Gastrocnemius medialis (tissue), 4 donors: Measurements from ENCODE around the gene TIMM29. TPM values are rescaled to one million over a fixed set of nuclear protein-coding genes. Genes with fewer than 3 reads are reported as not detected.
A peak's percentile ranks its signal among the peaks of the same experiment; 100 is the strongest.
"Not testable (repeated sequence)": the region's sequence is repeated elsewhere in the genome, so short reads cannot be mapped to it uniquely, and the experiment has no call there.

ENCODE experiments used
- ATAC-seq, 2 donors: fragments of 150-250 bp; one replicate each; pipeline ENCODE4 v1.9.1; 2016
- DNase-seq, 2 donors: peaks; one replicate each; pipeline ENCODE4 v3.0.0-alpha.2; 2019
- H3K27ac ChIP-seq, 4 donors: fragments of 200-600 bp; sonication (generic); 1 replicate in 1 of 4; 2 replicates in 3 of 4; pipeline ENCODE4 v1.5.1; 2016 to 2018; ENCODE audit warnings: mild to moderate bottlenecking in 2 of 4, moderate library complexity in 1 of 4
- H3K27me3 ChIP-seq, 3 donors: fragments of 200-600 bp; sonication (generic) in 2 of 3; 1 replicate in 1 of 3; 2 replicates in 2 of 3; pipeline versions ENCODE4 v1.5.1 to v1.6.0; 2016 to 2019; ENCODE audit warnings: mild to moderate bottlenecking in 1 of 3, moderate library complexity in 1 of 3
- H3K36me3 ChIP-seq, 2 donors: fragments of 200-600 bp; sonication (generic) in 1 of 2; one replicate each; pipeline ENCODE4 v1.5.1; 2017 to 2018
- H3K4me1 ChIP-seq, 2 donors: fragments of 200-600 bp; sonication (generic) in 1 of 2; one replicate each; pipeline ENCODE4 v1.5.1; 2016 to 2017; ENCODE audit warnings: mild to moderate bottlenecking in 2 of 2
- H3K4me3 ChIP-seq, 4 donors: fragments of 200-600 bp; sonication (generic) in 3 of 4; 1 replicate in 1 of 4; 2 replicates in 3 of 4; pipeline ENCODE4 v1.5.1; 2016 to 2019; ENCODE audit warnings: mild to moderate bottlenecking in 2 of 4
- H3K9me3 ChIP-seq, 3 donors: fragments of 200-600 bp; sonication (generic) in 2 of 3; 1 replicate in 1 of 3; 2 replicates in 2 of 3; pipeline ENCODE4 v1.5.1; 2016 to 2019
- POLR2A ChIP-seq, 2 donors: fragments of 450-650 bp; IDR thresholded peaks; one replicate each; pipeline ENCODE4 v1.6.1; 2017; ENCODE audit warnings: antibody characterized with exemption in 2 of 2, mild to moderate bottlenecking in 2 of 2, moderate library complexity in 2 of 2
- in situ Hi-C, 4 donors: fragments of 200-750 bp; cut with MboI; loops; one replicate each; pipeline versions ENCODE4 v1.15.0 to v1.8.0; 2017; ENCODE audit warnings: low sequenced_read_pairs in 4 of 4
- intact Hi-C: fragments of 100-400 bp; cut with DNase I; formaldehyde crosslinking; loops from one replicate; pipeline ENCODE4 v1.15.1; 2023; ENCODE audit warnings: low total_unique reads
- total RNA-seq, 4 donors: library from RNA; depleted of rRNA; stranded (reverse); fragments of >200 nt; gene quantifications; one replicate each; pipeline versions ENCODE4 v1.1.0 to v1.2.3, GENCODE V29; 2016
- TF ChIP-seq, protein P1 (sequence below), 5 experiments: fragments of 450-650 bp in 3 of 5; fragments of 200-600 bp in 2 of 5; sonication (generic) in 2 of 5; IDR thresholded peaks in 4 of 5; conservative IDR thresholded peaks in 1 of 5; 1 replicate in 4 of 5; 2 replicates in 1 of 5; pipeline ENCODE4 v1.5.1; 2016 to 2019; ENCODE audit warnings: antibody characterized with exemption in 5 of 5, mild to moderate bottlenecking in 3 of 5, moderate library complexity in 3 of 5

The TIMM29 gene
- total RNA-seq, 4 donors from 2014 or later, result 28.7 to 54.5 (median 34.8) TPM

DNA sequence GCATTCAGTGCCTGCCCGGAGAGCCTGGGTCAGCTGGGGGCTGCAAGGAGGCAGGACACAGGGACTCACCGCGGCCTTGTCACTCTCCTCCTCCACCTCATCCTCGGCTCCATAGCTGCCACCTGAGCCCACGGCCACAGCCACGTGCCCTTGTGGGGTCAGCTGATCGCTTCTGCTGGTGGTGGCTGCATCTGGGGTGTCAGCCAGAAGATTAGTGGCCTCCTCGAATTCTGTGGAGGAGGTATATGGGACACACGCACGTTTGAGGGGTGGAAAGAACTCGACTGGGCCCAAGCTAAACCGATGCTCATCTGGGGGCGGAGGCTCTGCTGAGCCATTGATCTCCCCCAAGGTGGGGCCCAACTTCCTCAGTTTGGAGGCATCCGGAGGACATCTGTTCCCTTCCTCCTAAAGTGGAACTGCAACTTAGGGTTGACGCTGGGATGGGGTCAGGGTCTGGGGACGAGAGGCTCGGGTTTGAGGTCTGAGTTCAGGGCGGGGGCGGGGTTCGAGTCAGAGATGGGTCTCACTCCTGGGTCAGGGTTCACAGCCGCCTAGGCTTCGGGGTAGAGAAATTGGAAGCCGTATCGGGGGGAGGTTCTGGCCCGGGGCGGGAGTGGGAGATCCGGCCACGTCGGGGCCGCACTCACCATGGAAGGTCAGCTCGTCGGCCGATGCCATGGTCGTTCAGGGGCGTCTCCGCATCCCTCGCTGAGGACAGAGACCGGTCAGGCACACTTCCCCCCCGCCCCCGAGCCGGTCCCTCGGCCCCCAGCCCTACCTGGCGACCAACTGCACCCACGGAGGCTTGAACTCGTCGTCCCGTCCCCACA lies 665 bp upstream of the TIMM29 start:
- TF ChIP-seq, protein P1, sequence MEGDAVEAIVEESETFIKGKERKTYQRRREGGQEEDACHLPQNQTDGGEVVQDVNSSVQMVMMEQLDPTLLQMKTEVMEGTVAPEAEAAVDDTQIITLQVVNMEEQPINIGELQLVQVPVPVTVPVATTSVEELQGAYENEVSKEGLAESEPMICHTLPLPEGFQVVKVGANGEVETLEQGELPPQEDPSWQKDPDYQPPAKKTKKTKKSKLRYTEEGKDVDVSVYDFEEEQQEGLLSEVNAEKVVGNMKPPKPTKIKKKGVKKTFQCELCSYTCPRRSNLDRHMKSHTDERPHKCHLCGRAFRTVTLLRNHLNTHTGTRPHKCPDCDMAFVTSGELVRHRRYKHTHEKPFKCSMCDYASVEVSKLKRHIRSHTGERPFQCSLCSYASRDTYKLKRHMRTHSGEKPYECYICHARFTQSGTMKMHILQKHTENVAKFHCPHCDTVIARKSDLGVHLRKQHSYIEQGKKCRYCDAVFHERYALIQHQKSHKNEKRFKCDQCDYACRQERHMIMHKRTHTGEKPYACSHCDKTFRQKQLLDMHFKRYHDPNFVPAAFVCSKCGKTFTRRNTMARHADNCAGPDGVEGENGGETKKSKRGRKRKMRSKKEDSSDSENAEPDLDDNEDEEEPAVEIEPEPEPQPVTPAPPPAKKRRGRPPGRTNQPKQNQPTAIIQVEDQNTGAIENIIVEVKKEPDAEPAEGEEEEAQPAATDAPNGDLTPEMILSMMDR (IDR thresholded peaks at IDR 0.05 in 4 of 5, conservative IDR thresholded peaks at IDR 0.05 in 1 of 5), result no peak
- no peak for TF ChIP-seq POLR2A (IDR thresholded peaks at IDR 0.05)
- intact Hi-C loops (loop anchor here (1.0 to 2.0 kb wide), 2 partner anchors 33 to 57 kb away; partner anchors contain the start of genes CARM1 and SMARCA4), in situ Hi-C loops (loop anchor here in 2 of 4 donors (5.0 to 10.0 kb wide), 2 partner anchors 53 to 56 kb away; partner anchors contain the start of gene CARM1 (in 2 of the 2))
- peaks cover 17 to 31% of the 10 kb centered on the region in 2 donors for H3K4me1 ChIP-seq
- ATAC-seq (peak; percentile 19 to 25), DNase-seq (peak in 1 of 2 donors; percentile 28)
- H3K27ac ChIP-seq, result peak overlapping the region; percentile 82 to 92 (median 90)
- H3K9me3 ChIP-seq, result no peaks in the 10 kb centered on the region
- no peaks in the 10 kb centered on the region for H3K27me3 ChIP-seq
- peaks cover 0 to 18% of the 10 kb centered on the region in 2 donors for H3K36me3 ChIP-seq
- H3K4me3 ChIP-seq, result peak overlapping the region; percentile 86 to 96 (median 88)

DNA sequence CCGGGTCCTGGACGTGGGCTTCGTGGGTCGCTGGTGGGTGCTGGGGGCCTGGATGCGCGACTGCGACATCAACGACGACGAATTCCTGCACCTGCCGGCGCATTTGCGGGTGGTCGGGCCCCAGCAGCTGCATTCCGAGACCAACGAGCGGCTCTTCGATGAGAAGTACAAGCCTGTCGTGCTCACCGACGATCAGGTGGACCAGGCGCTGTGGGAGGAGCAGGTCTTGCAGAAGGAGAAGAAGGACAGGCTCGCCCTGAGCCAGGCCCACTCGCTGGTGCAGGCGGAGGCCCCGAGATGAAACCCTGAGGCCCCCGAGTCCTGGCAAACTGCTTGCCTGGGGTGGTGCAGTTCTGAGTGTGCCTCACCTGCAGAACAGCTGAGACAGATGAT lies 787 bp downstream of the TIMM29 start:
- H3K4me3 ChIP-seq, result peak overlapping the region; percentile 86 to 96 (median 88)
- peak overlapping the region; percentile 82 to 92 (median 90) for H3K27ac ChIP-seq
- H3K27me3 ChIP-seq, result no peaks in the 10 kb centered on the region
- peaks cover 17 to 31% of the 10 kb centered on the region in 2 donors for H3K4me1 ChIP-seq
- no peaks in the 10 kb centered on the region for H3K9me3 ChIP-seq
- in situ Hi-C loops (loop anchor here in 2 of 4 donors (5.0 to 10.0 kb wide), 2 partner anchors 55 to 57 kb away; partner anchors contain the start of gene CARM1 (in 2 of the 2)), intact Hi-C loops (loop anchor here (2.0 kb wide), 1 partner anchor 31 kb away; the partner anchor contains the start of gene SMARCA4)
- DNase-seq (no peak), ATAC-seq (no peak)
- TF ChIP-seq, protein P1 (IDR thresholded peaks at IDR 0.05 in 4 of 5, conservative IDR thresholded peaks at IDR 0.05 in 1 of 5), result no peak
- no peak for TF ChIP-seq POLR2A (IDR thresholded peaks at IDR 0.05)
- peaks cover 0 to 15% of the 10 kb centered on the region in 2 donors for H3K36me3 ChIP-seq

DNA sequence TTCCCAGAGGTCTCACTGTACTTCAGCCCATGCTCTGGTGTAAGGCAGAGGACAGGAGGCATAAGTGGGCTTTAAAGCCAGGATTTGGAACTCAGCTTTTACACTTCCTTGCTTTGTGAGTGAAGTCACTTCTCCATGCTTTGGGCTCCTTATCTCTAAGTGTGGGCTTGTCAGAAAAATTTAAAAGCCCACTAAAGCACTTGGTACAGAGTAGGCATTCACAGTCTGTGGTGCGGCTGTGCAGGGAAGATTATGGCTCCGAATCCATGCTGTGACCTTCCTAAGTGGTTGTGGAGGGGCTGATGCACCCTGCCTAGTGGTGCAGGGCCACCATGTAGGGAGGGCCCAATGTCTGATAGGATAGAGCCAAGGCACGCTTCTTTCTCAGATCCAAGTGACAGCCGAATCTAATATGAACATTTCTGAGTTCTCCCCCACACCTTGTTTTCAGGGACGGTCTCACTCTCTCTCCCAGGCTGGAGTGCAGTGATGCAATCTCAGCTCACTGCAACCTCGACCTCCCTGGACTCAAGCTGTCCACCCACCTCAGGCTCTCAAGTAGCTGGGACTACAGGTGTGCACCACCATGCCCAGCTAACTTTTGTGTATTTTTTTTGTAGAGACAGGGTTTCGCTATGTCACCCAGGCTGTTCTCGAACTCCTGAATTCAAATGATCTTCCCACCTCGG lies 6.9 kb downstream of the TIMM29 start:
- Histone ChIP-seq H3K4me1 (peaks cover under 1 to 6% of the 10 kb centered on the region in 2 donors), H3K9me3 (no peaks in the 10 kb centered on the region), H3K36me3 (peaks cover 0 to 12% of the 10 kb centered on the region in 2 donors), H3K4me3 (no peak overlapping the region), H3K27ac (no peak overlapping the region), H3K27me3 (no peaks in the 10 kb centered on the region)
- no peak for TF ChIP-seq POLR2A (IDR thresholded peaks at IDR 0.05)
- TF ChIP-seq, protein P1 (IDR thresholded peaks at IDR 0.05 in 4 of 5, conservative IDR thresholded peaks at IDR 0.05 in 1 of 5), result no peak
- DNase-seq (no peak), ATAC-seq (no peak)
- intact Hi-C loops (loop anchor here (1.0 to 10.0 kb wide), 3 partner anchors 65 to 199 kb away; partner anchors contain the start of gene CARM1), in situ Hi-C loops (loop anchor here in 2 of 4 donors (10.0 kb wide), 2 partner anchors 61 to 189 kb away; partner anchors contain the start of gene CARM1 (in 1 of the 2))

DNA sequence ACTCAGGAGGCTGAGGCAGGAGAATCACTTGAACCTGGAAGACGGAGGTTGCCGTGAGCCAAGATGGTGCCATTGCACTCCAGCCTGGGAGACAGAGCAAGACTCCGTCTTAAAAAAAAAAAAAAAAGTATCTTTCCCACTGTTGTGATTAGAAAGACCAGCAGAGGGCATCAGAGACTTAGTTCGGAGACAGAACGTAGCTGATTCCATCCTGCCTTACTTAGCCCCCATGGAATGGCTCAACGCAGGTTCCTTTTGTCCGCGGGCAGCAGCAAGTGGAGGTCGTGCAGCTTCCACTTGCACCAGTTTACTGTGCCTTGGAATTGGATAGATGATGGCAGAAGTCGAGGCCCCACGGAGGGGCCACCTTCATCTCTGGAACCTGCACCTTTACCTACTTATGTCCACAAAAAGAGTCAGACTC lies 8.1 kb downstream of the TIMM29 start:
- ATAC-seq (peak; percentile 88 to 92), DNase-seq (no peak)
- TF ChIP-seq, protein P1 (IDR thresholded peaks at IDR 0.05 in 4 of 5, conservative IDR thresholded peaks at IDR 0.05 in 1 of 5), result peak; percentile 42 to 65 (median 60)
- TF ChIP-seq POLR2A (IDR thresholded peaks at IDR 0.05), result no peak
- Histone ChIP-seq H3K4me3 (no peak overlapping the region), H3K36me3 (peaks cover 0 to 10% of the 10 kb centered on the region in 2 donors), H3K27me3 (no peaks in the 10 kb centered on the region), H3K27ac (no peak overlapping the region), H3K4me1 (peaks cover 0 to 6% of the 10 kb centered on the region in 2 donors), H3K9me3 (no peaks in the 10 kb centered on the region)
- intact Hi-C loops, result loop anchor here (1.0 to 10.0 kb wide), 3 partner anchors 66 to 198 kb away; partner anchors contain the start of gene CARM1
- in situ Hi-C loops, result loop anchor here in 2 of 4 donors (10.0 kb wide), 2 partner anchors 62 to 188 kb away; partner anchors contain the start of gene CARM1 (in 1 of the 2)

DNA sequence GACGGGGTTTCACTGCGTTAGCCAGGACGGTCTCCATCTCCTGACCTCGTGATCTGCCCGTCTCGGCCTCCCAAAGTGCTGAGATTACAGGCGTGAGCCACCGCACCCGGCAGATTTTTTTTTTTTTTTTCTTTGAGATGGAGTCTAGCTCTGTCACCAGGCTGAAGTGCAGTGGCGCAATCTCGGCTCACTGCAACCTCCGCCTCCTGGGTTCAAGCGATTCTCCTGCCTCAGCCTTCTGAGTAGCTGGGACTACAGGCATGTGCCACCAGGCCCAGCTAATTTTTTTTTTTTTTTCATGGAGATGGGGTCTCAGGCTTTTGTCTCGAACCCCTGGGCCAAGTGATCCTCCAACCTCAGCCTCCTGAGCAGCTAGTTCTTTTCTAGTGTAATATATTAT lies 13.0 kb downstream of the TIMM29 start:
- H3K4me1 ChIP-seq, H3K36me3 ChIP-seq, H3K4me3 ChIP-seq, intact Hi-C loops, DNase-seq, ATAC-seq, H3K27ac ChIP-seq, H3K9me3 ChIP-seq, H3K27me3 ChIP-seq: not testable (repeated sequence)
- in situ Hi-C loops, result loop anchor here in 1 of 4 donors (10.0 kb wide), 1 partner anchor 193 kb away; no protein-coding TSS in a partner anchor

DNA sequence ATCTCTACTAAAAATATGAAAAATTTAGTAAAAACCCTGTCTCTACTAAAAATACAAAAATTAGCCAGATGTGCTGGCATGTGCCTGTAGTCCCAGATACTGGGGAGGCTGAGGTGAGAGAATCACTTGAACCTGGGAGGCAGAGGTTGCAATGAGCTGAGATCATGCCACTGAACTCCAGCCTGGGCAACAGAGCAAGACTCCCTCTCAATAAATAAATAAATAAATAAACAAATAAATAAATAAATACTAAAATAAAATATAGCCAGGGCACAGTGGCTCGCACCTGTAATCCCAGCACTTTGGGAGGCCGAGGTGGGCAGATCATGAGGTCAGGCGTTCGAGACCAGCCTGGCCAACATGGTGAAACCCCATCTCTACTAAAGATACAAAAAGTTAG lies 14.8 kb downstream of the TIMM29 start:
- intact Hi-C loops, result not testable (repeated sequence)

More for the DNA sequence above, 14.8 kb downstream of the TIMM29 start:
- not testable (repeated sequence) for H3K27ac ChIP-seq, ATAC-seq, H3K36me3 ChIP-seq, H3K9me3 ChIP-seq, H3K4me3 ChIP-seq, H3K4me1 ChIP-seq, H3K27me3 ChIP-seq, DNase-seq
- in situ Hi-C loops, result loop anchor here in 1 of 4 donors (10.0 kb wide), 1 partner anchor 191 kb away; no protein-coding TSS in a partner anchor
